B cell (primary cell): ENCODE results near the gene TTYH3.

ENCODE experiments used
- CTCF ChIP-seq: fragments of 200-600 bp; IDR thresholded peaks from one replicate; pipeline ENCODE4 v1.8.0; 2022; ENCODE audit warnings: antibody characterized with exemption, mild to moderate bottlenecking
- EZH2 ChIP-seq: IDR thresholded peaks from 2 replicates; pipeline ENCODE4 v1.6.1; 2012; ENCODE audit warnings: borderline replicate concordance, low read depth, mild to moderate bottlenecking, moderate library complexity, low read length; ENCODE audit not compliant: insufficient read depth, poor library complexity, severe bottlenecking

- no peak for TF ChIP-seq CTCF
- no peak for TF ChIP-seq EZH2
Measured at GRCh38 chr7:2598154-2598823, 33.5 kb upstream of the TTYH3 start.
